IMR-90 (cell line): ENCODE data around the gene FGFRL1. TPM values are rescaled to one million over a fixed set of nuclear protein-coding genes. Genes with fewer than 3 reads are reported as not detected.

ENCODE experiments used
- ATAC-seq: fragments of 200-7000 bp; cut with Tn5 transposase; 2 replicates; pipeline ENCODE4 v1.9.1; 2020; ENCODE audit warnings: low read depth, mild to moderate bottlenecking, moderate library complexity
- BruUV-seq: library from RNA; stranded (reverse); fragments of 400-500 nt; replicated peaks from 2 replicates; lab custom pipeline; 2021; lab: Mats Ljungman, UMichigan
- CTCF ChIA-PET: fragments of 300-600 bp; formaldehyde crosslinking; extraction: SDS; loops from one replicate; lab custom pipeline; 2021; ENCODE audit warnings: antibody characterized with exemption; lab: Yijun Ruan, JAX
- POLR2A ChIA-PET: fragments of 300-600 bp; sonication (Branson Sonifier 250); formaldehyde crosslinking; loops from one replicate; lab custom pipeline; 2022; ENCODE audit warnings: antibody characterized with exemption; ENCODE audit not compliant: unreplicated experiment; lab: Charles Lee
- DNase-seq: peaks from one replicate; pipeline ENCODE4 v3.0.0; 2013
- H2AFZ ChIP-seq: replicated peaks from 2 replicates; pipeline ENCODE3; 2013; ENCODE audit warnings: low read length, mild to moderate bottlenecking; ENCODE audit not compliant: poor library complexity
- H2AK5ac ChIP-seq: 2 replicates; pipeline ENCODE4 v1.6.1; 2013; ENCODE audit warnings: low read depth, low read length, inconsistent platforms
- H2AK9ac ChIP-seq: replicated peaks from 2 replicates; pipeline ENCODE3; 2013; ENCODE audit warnings: mild to moderate bottlenecking, low read depth, low read length, moderate library complexity; ENCODE audit not compliant: poor library complexity
- H2BK120ac ChIP-seq: 2 replicates; pipeline ENCODE4 v1.6.1; 2013; ENCODE audit warnings: low read depth, low read length, inconsistent platforms
- H2BK15ac ChIP-seq: 3 replicates; pipeline ENCODE4 v1.6.1; 2013; ENCODE audit warnings: low read depth, low read length, inconsistent platforms
- H2BK20ac ChIP-seq: 2 replicates; pipeline ENCODE4 v1.6.1; 2013; ENCODE audit warnings: low read depth, mild to moderate bottlenecking, inconsistent platforms, low read length, moderate library complexity
- H2BK5ac ChIP-seq: 2 replicates; pipeline ENCODE4 v1.6.1; 2013; ENCODE audit warnings: mild to moderate bottlenecking, low read depth, low read length, inconsistent platforms; ENCODE audit not compliant: poor library complexity, severe bottlenecking
- H3K14ac ChIP-seq: replicated peaks from 2 replicates; pipeline ENCODE4 v1.6.1; 2013; ENCODE audit warnings: low read depth, low read length, inconsistent platforms
- H3K18ac ChIP-seq: 2 replicates; pipeline ENCODE4 v1.6.1; 2013; ENCODE audit warnings: low read depth, low read length, control low read depth
- H3K23ac ChIP-seq: 2 replicates; pipeline ENCODE4 v1.6.1; 2013; ENCODE audit warnings: low read depth, low read length, inconsistent platforms
- H3K27ac ChIP-seq: 2 replicates; pipeline ENCODE4 v1.5.1; 2013; ENCODE audit warnings: mild to moderate bottlenecking, control low read depth, low read length; ENCODE audit not compliant: insufficient read depth
- H3K27me3 ChIP-seq: 2 replicates; pipeline ENCODE4 v1.6.1; 2013; ENCODE audit warnings: low read length; ENCODE audit not compliant: control insufficient read depth, insufficient read depth
- H3K36me3 ChIP-seq: 2 replicates; pipeline ENCODE4 v1.6.1; 2013; ENCODE audit warnings: low read length, mixed read lengths; ENCODE audit not compliant: control insufficient read depth, insufficient read depth
- H3K4ac ChIP-seq: 2 replicates; pipeline ENCODE4 v1.6.1; 2013; ENCODE audit warnings: low read depth, low read length, inconsistent platforms
- H3K4me1 ChIP-seq: 2 replicates; pipeline ENCODE4 v1.6.1; 2013; ENCODE audit warnings: low read length, mixed read lengths; ENCODE audit not compliant: control insufficient read depth, insufficient read depth
- H3K4me2 ChIP-seq: 2 replicates; pipeline ENCODE4 v1.6.1; 2013; ENCODE audit warnings: low read depth, mild to moderate bottlenecking, control low read depth, low read length, moderate library complexity
- H3K4me3 ChIP-seq: 2 replicates; pipeline ENCODE4 v1.5.1; 2013; ENCODE audit warnings: low read depth, mild to moderate bottlenecking, control low read depth, low read length, moderate library complexity; ENCODE audit not compliant: insufficient read depth
- H3K56ac ChIP-seq: 2 replicates; pipeline ENCODE4 v1.6.1; 2013; ENCODE audit warnings: low read length, inconsistent platforms; ENCODE audit not compliant: insufficient read depth; ENCODE audit errors: extremely low read depth
- H3K79me1 ChIP-seq, 2 experiments: 2 replicates each; pipeline ENCODE4 v1.6.1; 2013; ENCODE audit warnings: low read length in 2 of 2, inconsistent platforms in 1 of 2, low read depth in 1 of 2
- H3K9ac ChIP-seq: 2 replicates; pipeline ENCODE4 v1.6.1; 2013; ENCODE audit warnings: low read depth, low read length, control low read depth
- H3K9me1 ChIP-seq: 2 replicates; pipeline ENCODE4 v1.6.1; 2013; ENCODE audit warnings: low read length, inconsistent platforms; ENCODE audit not compliant: insufficient read depth
- H3K9me3 ChIP-seq: 2 replicates; pipeline ENCODE4 v1.6.1; 2013; ENCODE audit warnings: low read length; ENCODE audit not compliant: control insufficient read depth, insufficient read depth
- H4K20me1 ChIP-seq: 2 replicates; pipeline ENCODE4 v1.6.1; 2013; ENCODE audit warnings: low read length, inconsistent platforms; ENCODE audit not compliant: insufficient read depth
- H4K5ac ChIP-seq: 2 replicates; pipeline ENCODE4 v1.6.1; 2013; ENCODE audit warnings: mild to moderate bottlenecking, low read depth, low read length, control low read depth
- H4K8ac ChIP-seq, 2 experiments: 2 replicates each; pipeline ENCODE4 v1.6.1; 2013; ENCODE audit warnings: low read depth in 2 of 2, low read length in 2 of 2, control low read depth in 1 of 2, inconsistent platforms in 1 of 2
- H4K91ac ChIP-seq: 2 replicates; pipeline ENCODE4 v1.6.1; 2013; ENCODE audit warnings: low read depth, low read length, inconsistent platforms; ENCODE audit not compliant: insufficient read depth
- BHLHE40 ChIP-seq: fragments of 150-350 bp; IDR thresholded peaks from 2 replicates; pipeline ENCODE4 v1.6.1; 2016; ENCODE audit warnings: mild to moderate bottlenecking, low read depth, low read length
- CEBPB ChIP-seq: IDR thresholded peaks from 2 replicates; pipeline ENCODE4 v1.6.1; 2012; ENCODE audit warnings: low read depth, low read length, improper control_type of control experiment
- FOS ChIP-seq: fragments of 150-350 bp; IDR thresholded peaks from 2 replicates; pipeline ENCODE4 v1.6.1; 2016; ENCODE audit warnings: low read depth, low read length
- MAFK ChIP-seq: IDR thresholded peaks from 2 replicates; pipeline ENCODE4 v1.6.1; 2012; ENCODE audit warnings: low read depth, low read length, improper control_type of control experiment
- MAZ ChIP-seq: IDR thresholded peaks from 2 replicates; pipeline ENCODE4 v1.6.1; 2012; ENCODE audit warnings: low read depth, mild to moderate bottlenecking, low read length, improper control_type of control experiment, moderate library complexity, borderline replicate concordance
- MXI1 ChIP-seq: IDR thresholded peaks from 2 replicates; pipeline ENCODE4 v1.6.1; 2012; ENCODE audit warnings: low read depth, mild to moderate bottlenecking, low read length, moderate library complexity, borderline replicate concordance
- POLR2A ChIP-seq: IDR thresholded peaks from 2 replicates; pipeline ENCODE4 v1.6.1; 2012; ENCODE audit warnings: mild to moderate bottlenecking, low read depth, low read length
- RAD21 ChIP-seq: IDR thresholded peaks from 2 replicates; pipeline ENCODE4 v1.6.1; 2012; ENCODE audit warnings: low read length, improper control_type of control experiment
- RCOR1 ChIP-seq: IDR thresholded peaks from 2 replicates; pipeline ENCODE4 v1.6.1; 2012; ENCODE audit warnings: mild to moderate bottlenecking, low read length, improper control_type of control experiment; ENCODE audit not compliant: insufficient replicate concordance
- RFX5 ChIP-seq: IDR thresholded peaks from 2 replicates; pipeline ENCODE4 v1.8.0; 2012; ENCODE audit warnings: low read depth, mild to moderate bottlenecking, low read length, moderate library complexity
- SMC3 ChIP-seq: fragments of 150-350 bp; IDR thresholded peaks from 2 replicates; pipeline ENCODE4 v1.6.1; 2016; ENCODE audit warnings: low read depth, mild to moderate bottlenecking, antibody characterized with exemption, low read length, moderate library complexity
- WGBS, 2 experiments: methylation state at CpG; one replicate each; pipeline versions ENCODE4 v1.1.5 to v1.1.7; 2013; ENCODE audit warnings: missing lambda C conversion rate in 2 of 2; ENCODE audit not compliant: insufficient read length in 1 of 2; ENCODE audit errors: extremely low coverage in 2 of 2; 5-methylcytosine and 5-hydroxymethylcytosine counted together
- dilution Hi-C: fragments of 300-500 bp; cut with HindIII; formaldehyde crosslinking; loops from one replicate; pipeline ENCODE4 v1.14.3; 2018; ENCODE audit warnings: low sequenced_read_pairs; ENCODE audit not compliant: unreplicated experiment
- in situ Hi-C: fragments of 300-500 bp; cut with MboI; formaldehyde crosslinking; loops from 3 replicates; pipeline ENCODE4 v1.14.3; 2019; ENCODE audit warnings: low sequenced_read_pairs, inconsistent platforms, mixed read lengths
- intact Hi-C: fragments of 100-400 bp; cut with micrococcal nuclease; formaldehyde crosslinking; loops from 2 replicates; pipeline ENCODE4 v1.10.0; 2022
- polyA plus RNA-seq, 3 experiments: library from polyadenylated mRNA; depleted of rRNA; stranded (reverse); fragments of >200 nt; gene quantifications; 2 replicates each; pipeline ENCODE4 v1.2.3, GENCODE V29; 2012; ENCODE audit warnings: low replicate concordance in 1 of 3
- total RNA-seq: library from RNA; depleted of rRNA; stranded (reverse); fragments of >200 nt; gene quantifications from 2 replicates; pipeline ENCODE4 v1.2.3, GENCODE V29; 2012
- TF ChIP-seq, protein P1 (sequence below): fragments of 150-350 bp; IDR thresholded peaks from 2 replicates; pipeline ENCODE4 v1.6.1; 2016; ENCODE audit warnings: low read depth, mild to moderate bottlenecking, low read length, moderate library complexity, borderline replicate concordance
- TF ChIP-seq, protein P2 (sequence below): fragments of 150-350 bp; IDR thresholded peaks from 2 replicates; pipeline ENCODE4 v1.6.1; 2017; ENCODE audit warnings: mild to moderate bottlenecking, antibody characterized with exemption, low read length, low read depth
- TF ChIP-seq, protein P3 (sequence below): conservative IDR thresholded peaks from 2 replicates; pipeline ENCODE4 v1.5.1; 2012; ENCODE audit warnings: mild to moderate bottlenecking, low read depth, low read length, improper control_type of control experiment

FGFRL1 gene
- total and polyA plus RNA-seq, 2 of the 4 experiments (the other 2 are of a cell fraction): 49.3 to 78.8 TPM

DNA sequence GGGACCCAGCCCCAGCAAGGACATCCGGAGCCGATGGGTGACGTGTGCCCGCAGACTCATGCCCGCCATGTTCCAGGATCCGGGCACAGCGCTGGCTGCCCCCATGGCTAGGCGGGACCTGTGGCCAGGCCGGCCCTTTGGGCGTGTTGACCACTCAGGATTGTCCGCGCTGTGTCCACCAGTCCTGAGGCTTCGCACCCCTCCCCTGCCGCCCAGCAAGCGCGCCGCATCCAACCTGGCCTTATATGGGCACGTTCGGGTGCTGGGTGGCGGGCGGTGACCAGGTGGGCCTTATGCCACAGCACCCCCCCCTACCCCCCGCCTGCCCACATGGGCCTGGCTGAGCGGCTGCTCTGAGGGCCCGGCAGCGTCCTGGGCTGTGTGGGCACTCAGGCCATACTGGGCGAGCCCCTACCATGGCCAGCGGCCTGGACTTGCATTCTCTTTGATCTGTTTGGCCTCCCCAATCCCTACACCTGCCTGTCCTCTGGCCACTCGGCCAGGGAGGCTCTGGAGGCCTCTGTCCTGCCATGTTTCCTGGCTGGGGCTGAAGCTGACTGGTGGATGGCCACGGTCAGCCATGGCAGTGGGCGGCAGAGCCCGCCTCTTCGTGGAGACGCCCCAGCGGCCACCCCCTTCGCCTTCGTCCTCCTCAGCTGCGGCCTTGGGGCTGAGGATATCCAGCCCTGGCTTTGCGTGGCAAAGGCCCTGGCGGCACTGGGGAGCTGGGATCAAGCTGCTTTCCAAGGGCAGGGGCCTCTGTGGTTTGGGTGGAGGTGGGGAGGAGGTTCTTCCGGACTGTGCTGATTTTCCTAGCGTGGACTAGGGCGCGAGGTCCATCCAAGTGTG is 2.0 kb downstream of the FGFRL1 start:
- no peak overlapping the region for H2AK5ac ChIP-seq
- H3K9ac ChIP-seq: no peak overlapping the region
- in situ Hi-C loops (no loop called here), intact Hi-C loops (loop anchor here (5.0 kb wide), 2 partner anchors 119 to 334 kb away; partner anchors contain the start of gene UVSSA), dilution Hi-C loops (no loop called here)
- no TSS peak for BruUV-seq
- ChIA-PET CTCF (no interaction called here), POLR2A (no interaction called here)
- H2BK20ac ChIP-seq: no peak overlapping the region
- H3K14ac ChIP-seq: no peak overlapping the region
- peaks cover 0 to 7% of the 10 kb centered on the region in 2 experiments; a peak in 1 of 4 replicates for H3K79me1 ChIP-seq
- H3K27ac ChIP-seq: no peak overlapping the region
- H4K5ac ChIP-seq: no peak overlapping the region
- DNase-seq (no peak), ATAC-seq (no peak)
- peaks cover 4% of the 10 kb centered on the region; the same call in 1 of the 2 replicates for H3K9me1 ChIP-seq
- H3K4ac ChIP-seq: no peak overlapping the region
- H3K36me3 ChIP-seq: peaks cover 5% of the 10 kb centered on the region; the same call in 1 of the 2 replicates
- no peaks in the 10 kb centered on the region for H3K9me3 ChIP-seq
- H3K4me3 ChIP-seq: no peak overlapping the region
- H3K4me1 ChIP-seq: peaks cover 13% of the 10 kb centered on the region
- H3K18ac ChIP-seq: no peak overlapping the region
- H3K23ac ChIP-seq: no peak overlapping the region
- no peak overlapping the region for H4K91ac ChIP-seq
- H3K4me2 ChIP-seq: no peak overlapping the region
- H4K8ac ChIP-seq: no peak overlapping the region
- peaks cover 30% of the 10 kb centered on the region for H4K20me1 ChIP-seq
- peak overlapping the region; percentile 81 for H2AK9ac ChIP-seq
- H2AFZ ChIP-seq: peak overlapping the region; percentile 23
- H2BK15ac ChIP-seq: no peak overlapping the region
- 99% methylated on average over 22 of the region's 43 CpGs; no CpG with 5 or more reads in 1 of the 2 experiments for WGBS, 2 experiments
- H2BK120ac ChIP-seq: no peak overlapping the region
- no peak overlapping the region for H3K56ac ChIP-seq
- H2BK5ac ChIP-seq: no peak overlapping the region
- H3K27me3 ChIP-seq: peaks cover 8% of the 10 kb centered on the region
- TF ChIP-seq RCOR1 (no peak), POLR2A (no peak), MAFK (no peak), BHLHE40 (no peak), RAD21 (no peak), FOS (no peak), MXI1 (no peak), CEBPB (no peak), RFX5 (no peak), MAZ (no peak), SMC3 (no peak)
- TF ChIP-seq, protein P1, sequence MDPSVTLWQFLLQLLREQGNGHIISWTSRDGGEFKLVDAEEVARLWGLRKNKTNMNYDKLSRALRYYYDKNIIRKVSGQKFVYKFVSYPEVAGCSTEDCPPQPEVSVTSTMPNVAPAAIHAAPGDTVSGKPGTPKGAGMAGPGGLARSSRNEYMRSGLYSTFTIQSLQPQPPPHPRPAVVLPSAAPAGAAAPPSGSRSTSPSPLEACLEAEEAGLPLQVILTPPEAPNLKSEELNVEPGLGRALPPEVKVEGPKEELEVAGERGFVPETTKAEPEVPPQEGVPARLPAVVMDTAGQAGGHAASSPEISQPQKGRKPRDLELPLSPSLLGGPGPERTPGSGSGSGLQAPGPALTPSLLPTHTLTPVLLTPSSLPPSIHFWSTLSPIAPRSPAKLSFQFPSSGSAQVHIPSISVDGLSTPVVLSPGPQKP: no peak
- TF ChIP-seq, protein P2, sequence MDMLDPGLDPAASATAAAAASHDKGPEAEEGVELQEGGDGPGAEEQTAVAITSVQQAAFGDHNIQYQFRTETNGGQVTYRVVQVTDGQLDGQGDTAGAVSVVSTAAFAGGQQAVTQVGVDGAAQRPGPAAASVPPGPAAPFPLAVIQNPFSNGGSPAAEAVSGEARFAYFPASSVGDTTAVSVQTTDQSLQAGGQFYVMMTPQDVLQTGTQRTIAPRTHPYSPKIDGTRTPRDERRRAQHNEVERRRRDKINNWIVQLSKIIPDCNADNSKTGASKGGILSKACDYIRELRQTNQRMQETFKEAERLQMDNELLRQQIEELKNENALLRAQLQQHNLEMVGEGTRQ: no peak
- TF ChIP-seq, protein P3, sequence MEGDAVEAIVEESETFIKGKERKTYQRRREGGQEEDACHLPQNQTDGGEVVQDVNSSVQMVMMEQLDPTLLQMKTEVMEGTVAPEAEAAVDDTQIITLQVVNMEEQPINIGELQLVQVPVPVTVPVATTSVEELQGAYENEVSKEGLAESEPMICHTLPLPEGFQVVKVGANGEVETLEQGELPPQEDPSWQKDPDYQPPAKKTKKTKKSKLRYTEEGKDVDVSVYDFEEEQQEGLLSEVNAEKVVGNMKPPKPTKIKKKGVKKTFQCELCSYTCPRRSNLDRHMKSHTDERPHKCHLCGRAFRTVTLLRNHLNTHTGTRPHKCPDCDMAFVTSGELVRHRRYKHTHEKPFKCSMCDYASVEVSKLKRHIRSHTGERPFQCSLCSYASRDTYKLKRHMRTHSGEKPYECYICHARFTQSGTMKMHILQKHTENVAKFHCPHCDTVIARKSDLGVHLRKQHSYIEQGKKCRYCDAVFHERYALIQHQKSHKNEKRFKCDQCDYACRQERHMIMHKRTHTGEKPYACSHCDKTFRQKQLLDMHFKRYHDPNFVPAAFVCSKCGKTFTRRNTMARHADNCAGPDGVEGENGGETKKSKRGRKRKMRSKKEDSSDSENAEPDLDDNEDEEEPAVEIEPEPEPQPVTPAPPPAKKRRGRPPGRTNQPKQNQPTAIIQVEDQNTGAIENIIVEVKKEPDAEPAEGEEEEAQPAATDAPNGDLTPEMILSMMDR: no peak
